ENCODE results near the gene CTDSP1.

CTDSP1 gene, protein sequence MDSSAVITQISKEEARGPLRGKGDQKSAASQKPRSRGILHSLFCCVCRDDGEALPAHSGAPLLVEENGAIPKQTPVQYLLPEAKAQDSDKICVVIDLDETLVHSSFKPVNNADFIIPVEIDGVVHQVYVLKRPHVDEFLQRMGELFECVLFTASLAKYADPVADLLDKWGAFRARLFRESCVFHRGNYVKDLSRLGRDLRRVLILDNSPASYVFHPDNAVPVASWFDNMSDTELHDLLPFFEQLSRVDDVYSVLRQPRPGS

GRCh38 chr2:218399391-218400166 is at the start of gene CTDSP1:
Gene CTDSP1 (plus strand): TSS chr2:218399868. CDS start chr2:218400091, 223 bp downstream.
- TF ChIP-seq ZFX (IDR thresholded peaks at IDR 0.05; ENCODE audit: borderline replicate concordance) (no peak), CTCF (IDR thresholded peaks at IDR 0.05) (no peak)
- peak within 1 kb of the TSS; percentile 100 for H3K27ac ChIP-seq

DNA sequence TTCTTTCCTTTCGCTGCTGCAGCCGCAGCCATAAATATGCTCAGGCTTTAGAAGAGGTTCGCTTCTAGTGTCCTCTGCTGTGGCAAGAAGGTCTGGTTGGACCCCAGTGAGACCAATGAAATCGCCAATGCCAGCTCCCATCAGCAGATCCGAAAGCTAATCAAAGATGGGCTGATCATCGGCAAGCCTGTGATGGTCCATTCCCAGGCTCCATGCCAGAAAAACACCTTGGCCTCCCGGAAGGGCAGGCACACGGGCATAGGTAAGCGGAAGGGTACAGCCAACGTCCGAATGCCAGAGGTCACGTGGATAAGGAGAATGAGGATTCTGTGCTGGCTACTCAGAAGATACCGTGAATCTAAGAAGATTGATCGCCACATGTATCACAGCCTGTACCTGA is 45.6 kb upstream of the CTDSP1 start:
- no peak for TF ChIP-seq CTCF (IDR thresholded peaks at IDR 0.05)
- TF ChIP-seq ZFX (IDR thresholded peaks at IDR 0.05; ENCODE audit: borderline replicate concordance): no peak
- no peak overlapping the region for H3K27ac ChIP-seq

DNA sequence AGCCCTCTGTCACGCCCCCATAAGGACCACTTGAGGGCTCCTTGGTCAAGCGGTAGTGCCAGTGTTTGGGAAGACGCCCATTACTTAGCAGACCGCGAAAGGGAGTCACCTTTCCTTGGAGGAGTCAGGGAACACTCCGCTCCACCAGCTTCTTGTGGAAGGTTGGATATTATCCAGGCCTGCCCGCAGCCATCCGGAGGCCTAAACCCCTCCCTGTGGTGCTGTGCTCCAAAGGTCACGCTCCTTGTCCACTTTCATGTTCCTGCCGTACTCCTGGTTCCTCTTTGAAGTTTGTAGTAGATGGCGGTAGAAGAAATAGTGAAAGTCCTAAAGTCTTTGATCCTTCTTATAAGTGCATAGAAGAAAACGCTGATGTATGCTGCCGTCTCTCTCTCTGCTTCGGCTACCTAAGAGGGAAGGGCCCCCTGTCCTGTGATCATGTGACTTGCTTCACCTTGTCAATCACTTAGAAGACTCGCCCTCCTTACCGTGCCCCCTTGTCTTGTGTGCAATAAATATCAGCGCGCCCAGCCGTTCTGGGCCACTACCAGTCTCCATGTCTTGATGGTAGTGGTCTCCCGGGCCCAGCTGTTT is 44.7 kb upstream of the CTDSP1 start:
- TF ChIP-seq ZFX (IDR thresholded peaks at IDR 0.05; ENCODE audit: borderline replicate concordance) (no peak), CTCF (IDR thresholded peaks at IDR 0.05) (no peak)
- H3K27ac ChIP-seq: no peak overlapping the region

DNA sequence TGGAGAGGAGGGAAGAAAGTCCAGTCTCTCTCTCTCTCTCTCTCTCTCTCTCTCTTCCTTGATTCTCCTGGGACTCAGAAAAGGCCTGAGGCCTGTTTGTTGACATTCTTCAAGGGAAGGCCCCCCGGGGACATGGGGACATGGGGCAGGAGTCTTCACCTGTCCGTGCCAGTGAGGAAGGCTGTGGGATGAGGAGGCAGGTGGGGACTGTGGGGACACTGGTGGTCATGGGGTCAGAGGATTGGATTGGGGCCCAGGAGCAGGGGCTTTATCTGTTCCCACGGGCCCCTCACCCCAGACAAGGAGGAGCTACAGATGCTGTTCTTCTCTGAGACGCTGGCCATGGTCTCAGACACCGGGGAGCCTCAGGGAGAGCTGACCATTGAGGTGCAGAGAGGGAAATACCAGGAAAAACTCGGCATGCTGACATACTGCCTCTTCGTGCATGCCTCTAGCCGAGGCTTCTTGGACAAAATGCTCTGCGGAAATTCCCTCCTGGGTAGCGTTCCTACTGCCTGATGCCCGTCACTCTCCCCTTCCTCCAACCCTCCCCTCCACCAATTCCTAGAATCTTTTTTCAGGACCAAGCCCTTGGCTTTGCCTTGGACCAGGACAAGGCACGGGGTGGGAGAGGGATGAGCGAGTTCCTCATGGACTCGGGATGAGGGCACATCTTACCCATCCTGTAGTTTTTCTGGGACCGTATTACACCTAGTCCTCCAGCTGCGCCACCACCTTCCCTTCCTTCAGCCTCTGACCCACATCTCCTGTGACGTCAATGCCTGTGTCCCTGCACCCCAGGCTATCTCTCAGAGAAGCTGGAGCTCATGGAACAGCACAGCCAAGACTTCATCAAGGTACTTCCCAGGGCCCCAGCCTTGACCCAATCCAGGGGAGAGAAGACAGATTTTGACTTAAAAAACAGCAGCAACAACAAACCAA is 42.2 kb upstream of the CTDSP1 start:
- no peak overlapping the region for H3K27ac ChIP-seq
- TF ChIP-seq CTCF (IDR thresholded peaks at IDR 0.05) (no peak), ZFX (IDR thresholded peaks at IDR 0.05; ENCODE audit: borderline replicate concordance) (no peak)

GRCh38 chr2:218360453-218360852 is 39.2 kb upstream of the CTDSP1 start:
- H3K27ac ChIP-seq: no peak overlapping the region
- TF ChIP-seq ZFX (IDR thresholded peaks at IDR 0.05; ENCODE audit: borderline replicate concordance) (no peak), CTCF (IDR thresholded peaks at IDR 0.05) (no peak)

DNA sequence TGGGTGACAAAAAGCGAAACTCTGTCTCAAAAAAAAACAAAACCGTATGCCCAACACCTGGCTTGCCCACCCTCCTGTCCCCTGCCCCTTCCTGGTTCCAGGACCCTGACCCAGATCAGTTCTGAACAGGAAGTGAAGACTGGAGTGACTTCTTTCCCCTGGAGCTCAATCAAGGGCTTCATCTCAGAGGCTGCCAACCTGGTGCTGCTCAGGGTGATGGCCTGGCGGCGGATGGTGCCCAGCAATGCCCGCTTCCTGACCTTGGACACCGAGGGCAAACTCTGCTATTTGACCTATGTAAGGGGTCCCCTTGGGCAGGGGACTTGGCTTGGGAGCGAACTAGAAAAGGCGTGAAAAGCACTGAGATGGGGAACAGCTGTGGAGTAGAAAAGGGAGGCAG is 37.1 kb upstream of the CTDSP1 start:
- no peak for TF ChIP-seq CTCF (IDR thresholded peaks at IDR 0.05)
- TF ChIP-seq ZFX (IDR thresholded peaks at IDR 0.05; ENCODE audit: borderline replicate concordance): no peak
- no peak overlapping the region for H3K27ac ChIP-seq

All from 22Rv1 (cell line).